Measurements from ENCODE around the gene RFX5. TPM values are rescaled to one million over a fixed set of nuclear protein-coding genes. Genes with fewer than 3 reads are reported as not detected.
"Not testable (repeated sequence)": the region's sequence is repeated elsewhere in the genome, so short reads cannot be mapped to it uniquely, and the experiment has no call there.

Gene RFX5
- total RNA-seq (2014; rRNA removed; shearing (Covaris generic)) = 34.8 and 46.4 TPM in 2 replicates
- polyA plus RNA-seq (2015; cell fraction: cytosol; rRNA removed) = 26.4 and 32.7 TPM in 2 replicates
- 59.0 and 61.3 TPM in 2 replicates for polyA plus RNA-seq (2015; cell fraction: nucleus; rRNA removed)

- peak; percentile 99 for DNase-seq (ENCODE audit: low read depth)
These were observed at the start of gene RFX5 for GRCh38 chr1:151346769-151347522. Gene RFX5 (minus strand): TSS chr1:151347252. CDS start chr1:151346320, 932 bp downstream.

- not testable (repeated sequence) for DNase-seq (ENCODE audit: low read depth)
These were observed 49.2 kb upstream of the RFX5 start for GRCh38 chr1:151396265-151396664.

GRCh38 chr1:151393583-151393982, 46.5 kb upstream of the RFX5 start:
- no peak for DNase-seq (ENCODE audit: low read depth)

- DNase-seq (ENCODE audit: low read depth) = no peak
These were observed 44.1 kb upstream of the RFX5 start for GRCh38 chr1:151391079-151391563.

GRCh38 chr1:151390221-151391078, 43.4 kb upstream of the RFX5 start:
- DNase-seq (ENCODE audit: low read depth) = not testable (repeated sequence)

- no peak for DNase-seq (ENCODE audit: low read depth)
These were observed 39.0 kb upstream of the RFX5 start for GRCh38 chr1:151386002-151386401.

GRCh38 chr1:151384584-151384983, 37.5 kb upstream of the RFX5 start:
- DNase-seq (ENCODE audit: low read depth) = no peak

- DNase-seq (ENCODE audit: low read depth) = no peak
These were observed 30.3 kb upstream of the RFX5 start for GRCh38 chr1:151377150-151377884.

- DNase-seq (ENCODE audit: low read depth) = no peak
These were observed 26.1 kb upstream of the RFX5 start for GRCh38 chr1:151373196-151373595.

GRCh38 chr1:151372058-151372934, 25.2 kb upstream of the RFX5 start, which contains the start of gene SELENBP1:
Gene SELENBP1 (minus strand): TSS chr1:151372705. CDS start chr1:151372641, 64 bp downstream.
- DNase-seq (ENCODE audit: low read depth) = no peak

GRCh38 chr1:151371370-151372057, 24.5 kb upstream of the RFX5 start:
- DNase-seq (ENCODE audit: low read depth) = no peak

- DNase-seq (ENCODE audit: low read depth) = no peak
These were observed 23.3 kb upstream of the RFX5 start for GRCh38 chr1:151370211-151370911.

GRCh38 chr1:151369621-151370048, 22.6 kb upstream of the RFX5 start:
- no peak for DNase-seq (ENCODE audit: low read depth)

- DNase-seq (ENCODE audit: low read depth) = no peak
These were observed 22.2 kb upstream of the RFX5 start for GRCh38 chr1:151369302-151369610.

- no peak for DNase-seq (ENCODE audit: low read depth)
These were observed 21.6 kb upstream of the RFX5 start for GRCh38 chr1:151368393-151369301.

- no peak for DNase-seq (ENCODE audit: low read depth)
These were observed 20.8 kb upstream of the RFX5 start for GRCh38 chr1:151367658-151368392.

- DNase-seq (ENCODE audit: low read depth) = no peak
These were observed 17.9 kb upstream of the RFX5 start for GRCh38 chr1:151364996-151365395.

Measured in HT1080 (cell line).